GM18868 (cell line): ENCODE measurements around the gene CLCN1.

Source experiments
- ATAC-seq: cut with Tn5 transposase; IDR thresholded peaks from one replicate; pipeline ENCODE4 v1.9.1; 2021; ENCODE audit warnings: mild to moderate bottlenecking, moderate library complexity; ENCODE audit not compliant: unreplicated experiment

CLCN1 gene

DNA sequence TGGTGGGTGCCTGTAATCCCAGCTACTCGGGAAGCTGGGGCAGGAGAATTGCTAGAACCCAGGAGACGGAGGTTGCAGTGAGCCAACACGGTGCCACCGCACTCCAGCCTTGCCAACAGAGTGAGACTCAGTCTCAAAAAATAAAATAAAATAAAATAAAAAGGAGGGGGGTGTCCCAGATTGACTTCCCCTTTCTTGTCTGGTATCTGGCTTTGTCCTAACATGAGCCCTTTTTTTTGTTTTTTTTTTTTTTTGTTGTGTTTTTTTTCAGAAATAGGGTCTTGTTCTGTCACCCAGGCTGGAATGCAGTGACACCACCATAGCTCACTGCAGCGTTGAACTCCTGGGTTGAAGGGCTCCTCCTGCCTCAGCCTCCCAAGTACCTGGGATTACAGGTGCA is 23.0 kb upstream of the CLCN1 start:
- ATAC-seq = no peak

- ATAC-seq = no peak
These were observed 20.0 kb upstream of the CLCN1 start for GRCh38 chr7:143295870-143296269.

- no peak for ATAC-seq
These were observed 19.2 kb upstream of the CLCN1 start for GRCh38 chr7:143296686-143297085.

DNA sequence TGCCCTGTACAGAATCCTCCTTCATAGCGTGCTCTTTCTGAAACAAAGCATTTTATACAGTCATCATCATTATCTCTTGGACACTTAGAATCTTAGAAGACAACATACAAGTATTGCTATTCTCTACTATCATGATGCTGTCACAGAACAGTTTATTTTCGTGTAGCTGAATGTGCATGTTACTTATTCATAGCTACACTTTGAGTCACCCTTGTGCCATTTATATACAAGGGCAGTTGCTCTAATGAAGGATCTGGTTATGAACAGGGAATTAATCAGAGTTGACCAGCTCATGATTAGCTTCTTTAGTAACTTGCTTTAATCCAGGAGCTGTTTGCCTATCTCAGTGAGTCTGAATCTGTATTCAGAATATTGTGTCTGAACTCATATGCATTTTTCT is 16.6 kb upstream of the CLCN1 start:
- no peak for ATAC-seq

DNA sequence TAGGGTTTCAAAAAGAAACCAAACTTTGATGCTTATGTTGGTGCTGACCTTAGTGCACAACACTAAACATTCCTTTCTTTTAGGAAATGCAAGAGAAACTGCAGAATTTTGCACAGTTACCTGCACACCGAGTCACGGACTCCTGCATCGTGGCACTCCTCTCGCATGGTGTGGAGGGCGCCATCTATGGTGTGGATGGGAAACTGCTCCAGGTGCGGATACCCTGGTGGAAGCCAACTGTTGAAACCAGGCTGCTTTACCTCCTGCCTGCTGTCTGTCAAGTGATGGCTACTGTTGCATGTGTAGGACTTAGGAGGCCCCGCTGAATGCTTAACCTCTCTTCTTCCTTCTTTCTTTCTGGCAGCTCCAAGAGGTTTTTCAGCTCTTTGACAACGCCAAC is 16.1 kb upstream of the CLCN1 start:
- ATAC-seq = peak; percentile 55

DNA sequence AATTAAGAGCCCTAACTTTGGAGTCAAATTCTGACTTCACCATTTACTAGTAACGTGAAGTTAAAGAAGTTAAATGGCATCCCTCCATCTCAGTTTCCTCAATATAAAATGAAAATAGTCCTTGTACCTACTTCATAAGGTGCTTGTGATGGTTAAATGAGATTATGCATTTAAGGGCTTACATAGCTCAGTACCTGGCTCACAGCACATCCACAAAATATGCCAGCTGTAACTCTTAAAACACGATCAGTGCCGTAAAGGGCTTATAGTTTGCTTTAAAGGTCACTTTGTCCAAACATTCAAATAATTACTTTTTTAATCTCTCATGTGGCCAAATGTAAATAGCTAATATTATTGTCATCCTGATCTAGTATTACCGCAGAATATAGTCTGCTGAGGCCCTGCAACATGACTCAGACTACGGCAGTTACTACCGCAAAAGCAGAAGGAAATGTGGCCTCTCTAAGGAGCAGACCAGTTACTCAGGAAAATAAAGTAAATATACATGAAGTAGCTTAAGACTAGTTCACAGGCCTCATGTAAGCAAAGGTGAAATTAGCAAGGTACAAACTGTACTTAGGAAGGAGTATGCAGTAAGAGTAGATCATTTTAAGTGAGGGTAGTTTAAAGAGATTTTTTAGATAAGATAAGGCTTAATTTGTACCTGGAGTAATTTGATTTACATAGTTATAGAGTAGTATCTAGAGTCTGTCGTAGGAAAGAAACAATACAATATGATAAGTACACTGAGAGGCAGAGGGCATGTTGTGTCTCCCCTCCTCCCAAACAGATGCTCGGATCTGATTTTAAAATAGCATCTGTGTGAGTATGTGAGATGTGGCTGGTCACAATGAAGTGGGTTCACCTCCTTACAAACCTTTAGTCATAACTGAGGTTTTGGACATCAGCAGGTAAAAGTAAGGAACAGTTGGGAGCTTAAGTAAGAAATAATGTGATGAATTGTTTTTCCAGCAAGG is 14.7 kb upstream of the CLCN1 start:
- ATAC-seq = no peak

DNA sequence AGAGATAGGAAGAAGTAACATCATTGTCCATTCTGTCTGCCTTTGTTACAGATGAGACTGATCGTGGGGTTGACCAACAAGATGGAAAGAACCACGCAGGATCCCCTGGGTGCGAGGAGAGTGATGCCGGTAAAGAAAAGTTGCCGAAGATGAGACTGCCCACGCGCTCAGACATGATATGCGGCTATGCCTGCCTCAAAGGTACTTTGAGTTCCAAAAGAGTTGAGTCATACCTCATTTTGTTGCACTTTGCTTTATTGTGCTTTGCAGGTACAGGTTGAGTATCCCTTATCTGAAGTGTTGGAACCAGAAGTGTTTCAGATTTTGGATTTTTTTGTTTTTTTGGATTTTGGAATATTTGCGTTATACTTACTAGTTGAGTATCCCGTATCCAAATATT is 12.2 kb upstream of the CLCN1 start:
- no peak for ATAC-seq

DNA sequence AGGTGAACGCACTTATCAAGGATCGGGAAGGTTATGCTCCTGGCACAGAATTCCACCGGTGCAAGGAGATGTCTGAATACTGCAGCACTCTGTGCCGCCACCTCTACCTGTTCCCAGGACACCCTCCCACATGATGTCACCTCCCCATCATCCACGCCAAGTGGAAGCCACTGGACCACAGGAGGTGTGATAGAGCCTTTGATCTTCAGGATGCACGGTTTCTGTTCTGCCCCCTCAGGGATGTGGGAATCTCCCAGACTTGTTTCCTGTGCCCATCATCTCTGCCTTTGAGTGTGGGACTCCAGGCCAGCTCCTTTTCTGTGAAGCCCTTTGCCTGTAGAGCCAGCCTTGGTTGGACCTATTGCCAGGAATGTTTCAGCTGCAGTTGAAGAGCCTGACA is 11.0 kb upstream of the CLCN1 start:
- no peak for ATAC-seq

- ATAC-seq = no peak
These were observed 10.4 kb upstream of the CLCN1 start for GRCh38 chr7:143305423-143306070.

DNA sequence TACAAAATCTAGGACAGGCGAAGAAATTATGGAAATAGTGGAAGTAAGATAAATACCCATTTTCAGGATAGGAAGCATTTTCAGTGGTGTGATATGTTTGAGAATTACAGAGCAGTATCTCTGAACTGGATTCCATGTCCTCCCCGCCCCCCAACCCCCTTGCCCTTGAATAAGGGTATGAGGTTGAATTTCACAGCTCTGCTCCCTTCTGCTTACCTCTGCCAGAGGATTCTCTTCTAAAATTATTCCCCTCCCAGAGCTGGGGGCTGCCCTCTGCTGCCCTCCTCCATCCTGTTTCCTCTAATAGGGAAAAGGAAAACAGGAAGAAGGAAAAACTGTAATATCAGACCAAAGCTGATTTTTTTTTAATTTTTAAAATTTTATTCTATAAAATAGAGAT is 7.3 kb upstream of the CLCN1 start:
- ATAC-seq = no peak

DNA sequence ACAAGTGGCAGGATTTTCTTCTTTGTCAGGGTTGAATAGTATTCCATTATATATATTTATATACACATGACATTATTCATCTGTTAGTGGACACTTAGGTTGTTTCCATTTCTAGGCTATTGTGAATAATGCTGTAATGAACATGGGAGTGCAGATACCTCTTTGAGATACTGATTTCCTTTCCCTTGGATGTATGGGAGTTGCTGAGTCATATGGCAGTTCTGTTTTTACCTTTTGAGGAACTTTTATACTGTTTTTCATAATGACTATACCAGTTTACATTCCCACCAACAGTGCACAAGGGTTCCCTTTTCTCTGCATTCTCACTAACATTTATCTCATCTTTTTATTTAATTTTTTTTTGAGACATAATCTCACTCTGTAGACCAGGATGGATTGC is 1.8 kb upstream of the CLCN1 start:
- ATAC-seq = peak; percentile 34

DNA sequence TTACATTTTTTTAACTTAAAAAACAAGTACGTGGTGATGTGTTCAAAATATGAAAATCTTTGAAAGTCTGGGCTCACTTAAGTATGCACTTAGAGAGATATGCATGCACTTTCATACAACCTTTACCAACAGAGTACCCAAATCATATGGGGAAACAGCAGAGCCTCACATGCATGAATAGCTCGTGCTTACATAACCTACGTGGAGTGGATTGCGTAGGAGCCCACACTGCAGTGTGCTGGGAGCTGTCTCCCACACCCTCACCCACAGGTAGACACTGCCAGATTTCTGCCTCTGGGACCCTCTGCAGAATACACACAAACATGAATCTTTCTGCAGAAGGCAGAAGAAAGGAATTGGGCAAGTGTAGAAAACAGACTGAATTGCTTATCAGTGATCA is 581 bp downstream of the CLCN1 start:
- no peak for ATAC-seq

DNA sequence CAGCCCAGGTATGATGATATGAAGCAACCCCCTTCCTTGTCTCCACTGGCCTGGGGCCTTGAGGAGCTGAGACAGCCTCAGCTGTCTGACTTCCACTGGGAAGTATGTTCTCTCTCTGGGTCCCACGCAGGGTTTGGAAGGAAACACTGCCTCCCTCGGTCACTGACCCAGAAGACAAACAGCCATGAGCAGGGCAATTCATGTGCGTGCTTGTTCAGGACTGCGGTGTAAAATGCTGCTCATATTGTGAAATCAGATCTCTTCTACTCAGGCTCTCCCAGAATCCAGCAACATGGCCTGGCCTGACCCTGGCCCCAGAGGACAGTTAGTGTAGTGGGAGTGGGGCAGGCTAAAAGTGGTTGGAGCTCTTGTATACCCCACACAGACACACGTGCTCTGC is 2.8 kb downstream of the CLCN1 start:
- ATAC-seq = no peak

GRCh38 chr7:143320620-143321019 is 4.7 kb downstream of the CLCN1 start:
- no peak for ATAC-seq

GRCh38 chr7:143321242-143321641 is 5.3 kb downstream of the CLCN1 start:
- ATAC-seq = no peak

GRCh38 chr7:143321734-143322133 is 5.8 kb downstream of the CLCN1 start:
- ATAC-seq = no peak

GRCh38 chr7:143322760-143323633 is 7.1 kb downstream of the CLCN1 start:
- no peak for ATAC-seq

GRCh38 chr7:143323653-143324052 is 7.7 kb downstream of the CLCN1 start:
- no peak for ATAC-seq

GRCh38 chr7:143325240-143325639 is 9.3 kb downstream of the CLCN1 start:
- ATAC-seq = peak; percentile 45

GRCh38 chr7:143327903-143328302 is 12.0 kb downstream of the CLCN1 start:
- ATAC-seq = peak; percentile 64

DNA sequence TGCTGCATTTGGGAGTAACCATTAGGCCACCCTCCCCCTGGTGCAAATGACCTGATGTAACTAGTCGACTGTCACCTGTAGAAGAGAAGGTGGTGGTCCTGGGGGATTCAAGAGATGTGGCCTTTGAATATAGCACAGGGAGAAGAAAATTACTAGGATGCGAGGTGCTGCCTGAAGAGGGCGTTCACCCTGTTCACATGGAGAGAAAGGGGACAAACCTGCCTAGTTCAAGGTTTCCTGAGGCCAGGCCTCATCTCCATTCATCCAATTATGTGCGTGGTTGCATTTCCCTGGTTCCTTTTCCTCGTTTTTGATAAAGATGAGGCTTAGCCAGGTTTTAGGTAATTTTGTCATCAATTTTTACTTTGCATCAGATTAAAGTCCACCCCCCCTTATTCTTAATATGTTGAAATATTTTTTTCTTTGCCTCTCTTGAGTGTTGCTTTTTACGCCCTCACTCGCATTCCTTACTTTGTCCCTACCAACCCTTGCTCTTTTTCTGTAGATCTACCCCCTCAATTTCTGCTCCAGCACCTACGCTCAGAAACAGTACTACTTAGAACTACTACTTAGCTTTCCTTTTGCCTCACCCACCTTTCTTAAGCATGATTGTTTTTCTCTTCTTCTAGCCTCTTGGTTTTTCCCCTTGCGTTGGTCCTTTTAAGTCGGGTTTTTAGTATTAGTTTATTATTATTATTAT is 13.7 kb downstream of the CLCN1 start:
- no peak for ATAC-seq
